Lung (tissue), 13 donors: ENCODE results near the gene TSSC4. TPM values are rescaled to one million over a fixed set of nuclear protein-coding genes. Genes with fewer than 3 reads are reported as not detected.

Source experiments
- ATAC-seq: fragments of 200-7000 bp; cut with Tn5 transposase; one replicate; pipeline ENCODE4 v1.9.1; 2020; ENCODE audit warnings: moderate number of reproducible peaks; ENCODE audit not compliant: insufficient read depth, low FRiP score
- DNase-seq, 3 donors: peaks; one replicate each; pipeline ENCODE4 v3.0.0-alpha.2; 2013 to 2017
- H3K27ac ChIP-seq, 2 donors: one replicate each; pipeline ENCODE4 v1.5.1; 2013; ENCODE audit warnings: mild to moderate bottlenecking in 2 of 2, moderate library complexity in 2 of 2, control low read depth in 1 of 2, inconsistent platforms in 1 of 2, low read depth in 1 of 2, low read length in 1 of 2
- H3K27me3 ChIP-seq, 3 donors: one replicate each; pipeline ENCODE4 v1.5.1; 2013; ENCODE audit warnings: low read length in 2 of 3; ENCODE audit not compliant: control insufficient read depth in 3 of 3, insufficient read depth in 3 of 3
- H3K36me3 ChIP-seq, 4 donors: one replicate each; pipeline ENCODE4 v1.5.1; 2013; ENCODE audit warnings: low read length in 4 of 4, mild to moderate bottlenecking in 1 of 4, moderate library complexity in 1 of 4; ENCODE audit not compliant: control insufficient read depth in 4 of 4, insufficient read depth in 4 of 4
- H3K4me1 ChIP-seq, 5 donors: one replicate each; pipeline ENCODE4 v1.5.1; 2013; ENCODE audit warnings: low read length in 5 of 5, mild to moderate bottlenecking in 2 of 5, moderate library complexity in 1 of 5; ENCODE audit not compliant: control insufficient read depth in 5 of 5, insufficient read depth in 5 of 5
- H3K4me3 ChIP-seq: one replicate; pipeline ENCODE4 v1.5.1; 2013; ENCODE audit warnings: mild to moderate bottlenecking, control low read depth, moderate library complexity
- H3K9ac ChIP-seq, 2 donors: one replicate each; pipeline ENCODE4 v1.5.1; 2013; ENCODE audit warnings: low read length in 2 of 2, control low read depth in 1 of 2; ENCODE audit not compliant: insufficient read depth in 1 of 2
- H3K9me3 ChIP-seq, 4 donors: one replicate each; pipeline ENCODE4 v1.5.1; 2013; ENCODE audit warnings: low read length in 3 of 4, mild to moderate bottlenecking in 1 of 4, moderate library complexity in 1 of 4; ENCODE audit not compliant: control insufficient read depth in 4 of 4, insufficient read depth in 3 of 4
- WGBS, 2 donors: extraction: QIAGEN DNeasy Blood & Tissue Kit; methylation state at CpG; one replicate each; pipeline ENCODE4 v1.1.7; 2013; 5-methylcytosine and 5-hydroxymethylcytosine counted together
- polyA plus RNA-seq, 2 donors: library from polyadenylated mRNA; stranded (reverse); fragments of 200-250 nt; gene quantifications; one replicate each; pipeline ENCODE4 v1.2.1, GENCODE V29; 2013
- small RNA-seq: library from RNA; depleted of rRNA; stranded (forward); fragments of <200 nt; gene quantifications from one replicate; pipeline ENCODE3, GENCODE V24; 2014; ENCODE audit warnings: low replicate concordance
- total RNA-seq, 2 donors: library from RNA; depleted of rRNA in 1 of 2; stranded (reverse); fragments of >200 nt in 1 of 2; gene quantifications; one replicate each; pipeline ENCODE4 v1.2.1, GENCODE V29; 2014 to 2021
- TF ChIP-seq, protein P1 (sequence below): IDR thresholded peaks from 2 replicates; pipeline ENCODE4 v1.5.1; 2012; ENCODE audit warnings: mild to moderate bottlenecking; ENCODE audit errors: control extremely low read depth, extremely low read depth
- donor health status: control.
- donor health status: control.
- donor health status: Bipolar disorder and iron deficiency.
- donor health status: healthy.
- donor health status: DM: yes; HTN: yes; CAD: no.

The TSSC4 gene
- total and polyA plus RNA-seq, 4 donors, result 25.1 to 56.5 (median 49.8) TPM

DNA sequence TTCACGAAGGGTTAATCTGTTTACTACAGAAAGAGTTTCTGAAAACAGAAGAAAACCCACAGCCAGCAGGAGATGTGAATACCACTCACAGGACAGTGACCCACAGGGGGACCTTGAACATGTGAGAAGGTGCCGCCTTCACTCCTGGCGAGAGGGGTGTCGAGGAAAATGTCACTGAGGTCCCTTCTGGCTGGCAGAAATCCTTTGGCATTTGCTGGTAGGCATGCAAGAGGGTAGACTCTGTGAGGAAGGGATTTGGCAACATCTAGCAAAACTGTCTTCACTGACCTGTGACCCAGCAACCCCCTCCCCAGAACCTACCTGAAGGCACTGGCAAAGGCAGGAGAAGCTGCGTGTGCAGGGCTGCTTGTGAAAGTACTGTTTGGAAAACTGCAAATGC, 52.9 kb downstream of the TSSC4 start:
- DNase-seq (no peak), ATAC-seq (no peak)
- H3K4me1 ChIP-seq, result peaks cover 0 to 12% (median 0%) of the 10 kb centered on the region in 5 donors
- H3K36me3 ChIP-seq, result no peaks in the 10 kb centered on the region
- no peak overlapping the region for H3K9ac ChIP-seq
- H3K27ac ChIP-seq, result no peak overlapping the region
- 97 to 98% methylated on average over 5 of the region's 5 CpGs for WGBS, 2 donors
- H3K9me3 ChIP-seq, result no peaks in the 10 kb centered on the region
- TF ChIP-seq, protein P1, sequence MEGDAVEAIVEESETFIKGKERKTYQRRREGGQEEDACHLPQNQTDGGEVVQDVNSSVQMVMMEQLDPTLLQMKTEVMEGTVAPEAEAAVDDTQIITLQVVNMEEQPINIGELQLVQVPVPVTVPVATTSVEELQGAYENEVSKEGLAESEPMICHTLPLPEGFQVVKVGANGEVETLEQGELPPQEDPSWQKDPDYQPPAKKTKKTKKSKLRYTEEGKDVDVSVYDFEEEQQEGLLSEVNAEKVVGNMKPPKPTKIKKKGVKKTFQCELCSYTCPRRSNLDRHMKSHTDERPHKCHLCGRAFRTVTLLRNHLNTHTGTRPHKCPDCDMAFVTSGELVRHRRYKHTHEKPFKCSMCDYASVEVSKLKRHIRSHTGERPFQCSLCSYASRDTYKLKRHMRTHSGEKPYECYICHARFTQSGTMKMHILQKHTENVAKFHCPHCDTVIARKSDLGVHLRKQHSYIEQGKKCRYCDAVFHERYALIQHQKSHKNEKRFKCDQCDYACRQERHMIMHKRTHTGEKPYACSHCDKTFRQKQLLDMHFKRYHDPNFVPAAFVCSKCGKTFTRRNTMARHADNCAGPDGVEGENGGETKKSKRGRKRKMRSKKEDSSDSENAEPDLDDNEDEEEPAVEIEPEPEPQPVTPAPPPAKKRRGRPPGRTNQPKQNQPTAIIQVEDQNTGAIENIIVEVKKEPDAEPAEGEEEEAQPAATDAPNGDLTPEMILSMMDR, result no peak
- H3K4me3 ChIP-seq, result no peak overlapping the region
- H3K27me3 ChIP-seq, result no peaks in the 10 kb centered on the region

Small RNAs within 50 kb of the gene (small RNA-seq; reads per million reads assigned to genes)
- not detected for gene RF00019

Other genes starting within 250 kb of the TSSC4 start
- not detected for gene INS, start 239.5 kb upstream of the TSSC4 start, total RNA-seq
- gene INS, start 239.5 kb upstream of the TSSC4 start, polyA plus RNA-seq, result 1 to 10 TPM; 1.2 to 3.3 TPM
- under 1 TPM in 1 of 2 donors, not detected in 1; 0.31 TPM for gene TH, start 228.9 kb upstream of the TSSC4 start, total RNA-seq
- gene TH, start 228.9 kb upstream of the TSSC4 start, polyA plus RNA-seq, result under 1 TPM in 1 of 2 donors, not detected in 1; 0.14 TPM
- gene ASCL2, start 130.2 kb upstream of the TSSC4 start, total RNA-seq, result 1 to 10 TPM in 1 of 2 donors, not detected in 1; 2.4 TPM
- gene ASCL2, start 130.2 kb upstream of the TSSC4 start, polyA plus RNA-seq, result 1 to 10 TPM in 1 of 2 donors, under 1 TPM in 1; 0.94 to 2.2 TPM
- gene C11orf21, start 98.8 kb upstream of the TSSC4 start, total RNA-seq, result 1 to 10 TPM; 3.4 to 5.2 TPM
- 1 to 10 TPM; 4.3 to 6.0 TPM for gene C11orf21, start 98.8 kb upstream of the TSSC4 start, polyA plus RNA-seq
- gene TSPAN32, start 98.7 kb upstream of the TSSC4 start, total RNA-seq, result 1 to 10 TPM; 7.4 to 7.6 TPM
- gene TSPAN32, start 98.7 kb upstream of the TSSC4 start, polyA plus RNA-seq, result 1 to 10 TPM; 6.1 to 6.8 TPM
- gene CD81, start 23.4 kb upstream of the TSSC4 start, total RNA-seq, result 100 to 1,000 TPM; 605 to 708 TPM
- gene CD81, start 23.4 kb upstream of the TSSC4 start, polyA plus RNA-seq, result 100 to 1,000 TPM; 412 to 679 TPM
- gene TRPM5, start 43.8 kb downstream of the TSSC4 start, total RNA-seq, result under 1 TPM; 0.18 to 0.20 TPM
- under 1 TPM; 0.02 to 0.04 TPM for gene TRPM5, start 43.8 kb downstream of the TSSC4 start, polyA plus RNA-seq
- gene KCNQ1, start 44.3 kb downstream of the TSSC4 start, total RNA-seq, result 10 to 100 TPM; 15.4 to 41.7 TPM
- gene KCNQ1, start 44.3 kb downstream of the TSSC4 start, polyA plus RNA-seq, result 10 to 100 TPM; 23.5 to 29.0 TPM